ENCODE results near the gene TXNDC17.
"Not testable (repeated sequence)": the region's sequence is repeated elsewhere in the genome, so short reads cannot be mapped to it uniquely, and the experiment has no call there.

TXNDC17 gene

GRCh38 chr17:6682339-6682738 lies 41.5 kb downstream of the TXNDC17 start:
- in situ Hi-C loops (cut with MboI; ENCODE audit: low sequenced_read_pairs) = no loop called here

GRCh38 chr17:6683081-6683684 lies 42.3 kb downstream of the TXNDC17 start:
- in situ Hi-C loops (cut with MboI; ENCODE audit: low sequenced_read_pairs) = no loop called here

- in situ Hi-C loops (cut with MboI; ENCODE audit: low sequenced_read_pairs) = no loop called here
Measured at GRCh38 chr17:6683730-6684459, 43.0 kb downstream of the TXNDC17 start.

- in situ Hi-C loops (cut with MboI; ENCODE audit: low sequenced_read_pairs) = no loop called here
Measured at GRCh38 chr17:6684460-6684783, 43.6 kb downstream of the TXNDC17 start.

- in situ Hi-C loops (cut with MboI; ENCODE audit: low sequenced_read_pairs) = no loop called here
Measured at GRCh38 chr17:6684881-6685767, 44.3 kb downstream of the TXNDC17 start.

GRCh38 chr17:6686026-6686425 lies 45.2 kb downstream of the TXNDC17 start:
- in situ Hi-C loops (cut with MboI; ENCODE audit: low sequenced_read_pairs) = no loop called here

GRCh38 chr17:6688944-6689343 lies 48.1 kb downstream of the TXNDC17 start:
- in situ Hi-C loops (cut with MboI; ENCODE audit: low sequenced_read_pairs) = no loop called here

- in situ Hi-C loops (cut with MboI; ENCODE audit: low sequenced_read_pairs) = no loop called here
Measured at GRCh38 chr17:6690641-6691040, 49.8 kb downstream of the TXNDC17 start.

- in situ Hi-C loops (cut with MboI; ENCODE audit: low sequenced_read_pairs) = no loop called here
Measured at GRCh38 chr17:6691546-6691945, 50.7 kb downstream of the TXNDC17 start.

- in situ Hi-C loops (cut with MboI; ENCODE audit: low sequenced_read_pairs) = not testable (repeated sequence)
Measured at GRCh38 chr17:6691958-6692357, 51.1 kb downstream of the TXNDC17 start.
